ENCODE results near the gene HRH3.

The HRH3 gene

GRCh38 chr20:62228982-62229545 is 9.0 kb upstream of the HRH3 start:
- no peak for DNase-seq

- no peak for DNase-seq
Observed at GRCh38 chr20:62227977-62228958, 8.2 kb upstream of the HRH3 start.

- DNase-seq = no peak
Observed at GRCh38 chr20:62227591-62227976, 7.5 kb upstream of the HRH3 start.

GRCh38 chr20:62226707-62227590 is 6.9 kb upstream of the HRH3 start:
- no peak for DNase-seq

- no peak for DNase-seq
Observed at GRCh38 chr20:62225820-62226635, 6.0 kb upstream of the HRH3 start.

- DNase-seq = no peak
Observed at GRCh38 chr20:62225026-62225425, 4.9 kb upstream of the HRH3 start.

- no peak for DNase-seq
Observed at GRCh38 chr20:62224113-62224855, 4.2 kb upstream of the HRH3 start.

GRCh38 chr20:62223571-62223970 is 3.5 kb upstream of the HRH3 start:
- DNase-seq = no peak

- no peak for DNase-seq
Observed at GRCh38 chr20:62222972-62223371, 2.9 kb upstream of the HRH3 start.

GRCh38 chr20:62222266-62222850 is 2.3 kb upstream of the HRH3 start:
- no peak for DNase-seq

GRCh38 chr20:62220666-62221568 is 839 bp upstream of the HRH3 start:
- no peak for DNase-seq

- DNase-seq = no peak
Observed at GRCh38 chr20:62219101-62219991, 732 bp downstream of the HRH3 start.

- DNase-seq = no peak
Observed at GRCh38 chr20:62217913-62218773, 1.9 kb downstream of the HRH3 start.

- no peak for DNase-seq
Observed at GRCh38 chr20:62216636-62217566, 3.2 kb downstream of the HRH3 start.

GRCh38 chr20:62215991-62216635 is 4.0 kb downstream of the HRH3 start:
- no peak for DNase-seq
